CD4-positive, alpha-beta T cell treated with Interleukin-12 subunit alpha and Interleukin-12 subunit beta, for 1 hour (primary cell): ENCODE measurements around the gene HNRNPM.

Experiments
- DNase-seq: peaks from one replicate; pipeline ENCODE4 v3.0.0-alpha.2; 2020

The HNRNPM gene

DNA sequence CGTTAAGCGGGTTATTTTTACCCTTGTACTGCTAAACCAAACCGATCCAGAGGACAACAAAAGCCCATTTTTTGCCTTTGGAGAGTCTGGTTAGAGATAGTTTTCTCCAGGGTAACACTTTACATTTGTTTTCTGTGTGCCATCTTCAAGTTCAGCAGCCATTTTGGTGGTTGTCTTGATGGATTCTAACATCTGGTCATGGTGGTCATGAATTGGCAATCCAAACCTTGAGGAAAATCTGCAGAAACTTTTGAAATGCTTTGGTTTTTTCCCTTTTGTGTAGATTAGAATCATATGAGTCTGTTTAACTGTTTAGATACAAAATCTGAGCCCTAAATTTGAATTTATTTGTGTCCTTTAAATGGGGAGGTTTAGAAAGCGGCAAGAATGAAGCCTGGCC is 16.6 kb downstream of the HNRNPM start:
- DNase-seq: no peak

DNA sequence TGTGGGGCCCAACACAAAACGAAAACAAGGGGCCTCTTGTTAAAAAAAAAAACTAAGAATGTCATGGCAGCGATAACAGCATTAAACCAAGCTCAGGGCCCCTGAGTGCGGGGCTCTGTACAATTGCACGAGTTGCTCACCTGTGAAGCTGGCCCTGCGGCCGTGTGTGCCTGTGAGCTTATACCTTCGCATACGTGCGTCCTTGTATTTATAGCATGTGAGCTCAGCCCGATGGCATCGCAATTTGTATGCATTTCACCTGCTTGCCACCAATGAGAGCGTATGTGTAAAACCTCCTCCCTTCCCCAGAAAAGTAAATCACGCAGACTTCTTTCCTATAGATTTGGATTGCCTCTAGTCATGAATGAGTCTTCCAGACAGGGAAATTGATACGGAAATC is 17.1 kb downstream of the HNRNPM start:
- DNase-seq: no peak

GRCh38 chr19:8462571-8462970 is 17.8 kb downstream of the HNRNPM start:
- no peak for DNase-seq

GRCh38 chr19:8463365-8463764 is 18.6 kb downstream of the HNRNPM start:
- no peak for DNase-seq

- DNase-seq: no peak
Measured at GRCh38 chr19:8466018-8466417, 21.2 kb downstream of the HNRNPM start.

- no peak for DNase-seq
Measured at GRCh38 chr19:8468124-8468523, 23.3 kb downstream of the HNRNPM start.

DNA sequence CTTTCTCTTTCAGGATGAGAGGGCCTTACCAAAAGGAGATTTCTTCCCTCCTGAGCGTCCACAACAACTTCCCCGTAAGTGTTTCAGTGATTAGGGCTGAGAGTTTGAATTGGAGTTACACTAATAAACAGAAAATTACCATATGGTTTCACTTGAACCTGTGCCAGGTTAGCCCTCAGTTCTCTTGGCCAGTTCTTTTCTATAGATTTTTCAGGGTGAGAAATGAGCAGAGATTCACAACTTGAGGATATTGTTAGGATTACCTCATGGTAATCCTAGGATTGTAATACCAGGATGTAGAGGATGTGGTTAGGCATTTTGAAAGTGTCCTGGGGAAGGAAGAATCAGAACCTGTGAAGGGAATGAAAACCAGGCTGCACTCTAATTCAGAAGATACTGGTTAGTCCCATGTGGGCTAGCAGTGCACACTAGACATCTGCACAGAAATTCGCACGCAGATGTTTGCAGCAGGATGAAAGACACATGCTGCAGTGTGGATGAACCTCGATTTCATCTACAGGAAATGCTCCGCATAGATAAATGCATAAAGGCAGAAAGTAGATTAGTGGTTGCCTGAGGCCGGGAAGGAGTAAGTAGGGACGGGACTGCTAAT is 24.1 kb downstream of the HNRNPM start:
- DNase-seq: no peak

GRCh38 chr19:8469613-8470368 is 25.0 kb downstream of the HNRNPM start:
- DNase-seq: no peak

- no peak for DNase-seq
Measured at GRCh38 chr19:8473648-8474476, 29.1 kb downstream of the HNRNPM start.

DNA sequence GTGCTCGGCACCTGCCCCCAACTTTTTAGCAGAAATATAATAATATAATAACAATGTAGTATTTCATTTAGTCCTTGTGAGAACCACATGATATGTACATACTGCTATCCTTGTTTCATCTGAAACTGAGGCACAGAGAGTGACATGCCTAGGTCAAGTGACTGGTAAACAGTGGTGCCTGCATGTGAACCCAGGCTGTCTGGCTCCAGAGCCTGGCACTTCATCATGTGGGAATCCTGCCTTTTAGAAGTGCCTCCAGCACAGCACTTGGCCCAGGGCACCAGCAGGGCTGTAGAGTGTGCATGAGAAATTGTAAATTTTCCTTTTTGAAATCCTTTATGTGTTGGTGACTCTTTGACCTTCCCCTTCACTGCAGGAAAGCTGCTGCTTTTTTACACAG is 30.2 kb downstream of the HNRNPM start:
- DNase-seq: no peak

DNA sequence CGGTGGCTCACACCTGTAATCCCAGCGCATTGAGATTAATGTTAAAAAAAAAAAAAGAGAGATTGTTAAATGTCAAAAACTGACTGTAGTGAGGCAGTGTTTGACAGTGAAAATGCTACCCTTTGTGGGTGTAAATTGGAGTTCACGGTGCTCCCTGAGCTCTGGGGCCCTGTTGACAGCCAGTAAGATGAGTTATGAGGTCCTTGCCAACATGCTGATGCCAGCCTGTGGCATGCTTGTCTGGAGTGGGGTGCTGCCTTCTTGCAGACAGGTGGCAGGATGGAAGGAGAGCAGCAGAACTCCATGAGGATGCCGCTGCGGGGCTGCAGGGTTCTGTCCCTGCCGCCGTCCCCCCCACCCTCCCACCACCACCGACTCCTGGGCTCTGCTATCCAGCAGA is 31.7 kb downstream of the HNRNPM start:
- no peak for DNase-seq

GRCh38 chr19:8477889-8478288 is 33.1 kb downstream of the HNRNPM start:
- no peak for DNase-seq

- no peak for DNase-seq
Measured at GRCh38 chr19:8478598-8478997, 33.8 kb downstream of the HNRNPM start.

DNA sequence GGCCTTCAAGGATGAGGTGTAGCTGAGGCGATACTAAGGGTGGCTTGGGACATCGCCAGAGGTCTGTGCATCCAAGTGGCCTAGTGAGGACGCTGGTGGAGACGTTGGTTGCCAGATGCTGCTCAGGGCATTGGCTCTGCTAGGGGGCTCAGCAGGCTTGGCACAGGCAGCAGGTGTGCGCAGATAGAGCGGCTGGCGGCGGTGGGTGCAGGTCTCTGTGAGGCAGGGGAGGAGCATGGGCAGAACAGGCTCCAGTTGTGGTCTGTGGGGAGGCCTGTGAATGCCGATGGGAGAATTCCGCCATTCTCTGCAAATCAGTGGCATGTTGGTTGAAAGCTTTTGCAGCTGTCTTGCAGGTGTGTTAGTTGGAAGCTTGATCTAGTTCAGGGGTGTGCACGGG is 36.4 kb downstream of the HNRNPM start:
- DNase-seq: no peak

- no peak for DNase-seq
Measured at GRCh38 chr19:8481616-8482015, 36.8 kb downstream of the HNRNPM start.

DNA sequence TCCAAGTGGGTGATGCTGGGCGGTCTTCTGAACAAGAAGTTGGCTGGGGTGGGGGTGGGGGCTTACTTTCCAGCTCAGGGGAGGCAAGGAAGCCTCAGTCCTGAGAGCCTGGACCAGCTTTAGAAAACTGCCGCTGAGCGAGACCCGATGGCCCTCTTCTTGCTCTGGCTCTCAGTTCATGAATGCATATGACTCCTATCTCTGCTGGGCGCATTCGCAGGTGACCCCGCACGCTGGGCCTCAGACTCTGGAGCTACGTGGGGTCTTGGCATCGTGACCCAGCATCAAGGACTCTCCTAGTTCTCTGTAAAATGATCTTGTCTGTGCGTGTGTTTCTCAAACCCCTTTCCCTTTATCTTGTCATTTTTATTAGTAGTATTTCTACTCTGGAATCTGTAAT is 37.9 kb downstream of the HNRNPM start:
- DNase-seq: no peak

DNA sequence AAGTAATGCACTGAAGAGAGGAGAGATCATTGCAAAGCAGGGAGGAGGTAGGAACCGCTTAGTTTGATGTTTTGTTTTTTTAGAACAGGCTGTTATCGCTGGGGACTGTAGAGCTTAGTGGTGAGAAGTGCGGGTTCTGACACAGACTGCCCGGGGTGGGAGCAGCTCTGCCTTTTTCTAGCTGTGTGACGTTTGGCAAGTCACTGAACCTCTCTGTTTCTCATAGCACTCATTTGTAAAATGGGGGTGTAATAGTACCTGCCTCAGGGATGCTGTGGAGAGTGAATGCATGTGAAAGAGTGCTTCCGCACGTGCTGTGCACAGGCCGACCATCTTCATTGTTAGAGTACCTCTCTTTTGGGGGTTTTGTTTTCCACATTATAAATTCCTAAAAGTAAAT is 38.4 kb downstream of the HNRNPM start:
- no peak for DNase-seq

- peak; percentile 16 for DNase-seq
Measured at GRCh38 chr19:8484331-8484894, 39.6 kb downstream of the HNRNPM start.

GRCh38 chr19:8485561-8486371 is 41.0 kb downstream of the HNRNPM start:
- DNase-seq: no peak

GRCh38 chr19:8486661-8487136 is 41.9 kb downstream of the HNRNPM start:
- DNase-seq: no peak

GRCh38 chr19:8487137-8487851 is 42.5 kb downstream of the HNRNPM start:
- DNase-seq: peak; percentile 69

- DNase-seq: no peak
Measured at GRCh38 chr19:8488365-8488764, 43.6 kb downstream of the HNRNPM start.
